A549 (cell line): Measurements from ENCODE around the gene PPID.

Experiments used
- BHLHE40 ChIP-seq: IDR thresholded peaks from 2 replicates; pipeline ENCODE4 v1.6.1; 2012; ENCODE audit warnings: low read depth, low read length, inconsistent platforms
- EP300 ChIP-seq, 2 experiments: fragments of >200 bp; sonication (Bioruptor Twin); formaldehyde crosslinking; IDR thresholded peaks; 2 replicates in 1 of 2; 3 replicates in 1 of 2; pipeline ENCODE4 v1.6.1; 2016 to 2017
- TF ChIP-seq, protein P1 (sequence below): fragments of >200 bp; sonication (Bioruptor Twin); formaldehyde crosslinking; IDR thresholded peaks from 3 replicates; pipeline ENCODE4 v1.5.1; 2016

DNA sequence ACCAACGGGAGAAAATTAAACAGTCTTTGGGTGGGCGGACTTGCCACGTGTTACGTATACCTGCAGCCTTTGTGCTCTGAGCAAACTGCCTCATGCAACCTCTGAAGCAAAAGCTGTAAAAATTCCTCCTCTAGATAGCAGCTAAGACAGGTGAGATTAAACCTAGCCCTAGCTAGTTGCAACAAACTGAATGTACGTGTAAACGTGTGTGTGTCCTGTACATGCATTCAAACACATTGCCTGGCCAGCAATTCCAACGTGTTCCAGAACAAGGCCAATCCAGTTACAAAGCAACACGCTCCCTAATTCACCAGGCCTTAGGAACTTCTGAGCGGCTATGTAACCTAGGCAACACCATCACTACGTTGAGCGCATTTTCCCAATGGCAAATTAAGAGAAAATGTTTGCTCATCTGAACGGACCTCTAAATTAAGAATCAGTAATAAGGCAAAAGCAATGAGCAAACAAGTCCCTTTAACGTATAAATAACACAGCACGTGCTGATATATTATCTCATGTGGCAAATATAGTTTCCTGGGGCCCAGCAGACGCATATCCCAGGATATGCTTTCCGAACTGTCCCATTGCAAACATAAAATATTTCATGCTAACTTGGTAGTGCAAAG is 792 bp downstream of the PPID start:
- TF ChIP-seq BHLHE40 (no peak), EP300 (IDR thresholded peaks at IDR 0.05) (no peak)
- TF ChIP-seq, protein P1, sequence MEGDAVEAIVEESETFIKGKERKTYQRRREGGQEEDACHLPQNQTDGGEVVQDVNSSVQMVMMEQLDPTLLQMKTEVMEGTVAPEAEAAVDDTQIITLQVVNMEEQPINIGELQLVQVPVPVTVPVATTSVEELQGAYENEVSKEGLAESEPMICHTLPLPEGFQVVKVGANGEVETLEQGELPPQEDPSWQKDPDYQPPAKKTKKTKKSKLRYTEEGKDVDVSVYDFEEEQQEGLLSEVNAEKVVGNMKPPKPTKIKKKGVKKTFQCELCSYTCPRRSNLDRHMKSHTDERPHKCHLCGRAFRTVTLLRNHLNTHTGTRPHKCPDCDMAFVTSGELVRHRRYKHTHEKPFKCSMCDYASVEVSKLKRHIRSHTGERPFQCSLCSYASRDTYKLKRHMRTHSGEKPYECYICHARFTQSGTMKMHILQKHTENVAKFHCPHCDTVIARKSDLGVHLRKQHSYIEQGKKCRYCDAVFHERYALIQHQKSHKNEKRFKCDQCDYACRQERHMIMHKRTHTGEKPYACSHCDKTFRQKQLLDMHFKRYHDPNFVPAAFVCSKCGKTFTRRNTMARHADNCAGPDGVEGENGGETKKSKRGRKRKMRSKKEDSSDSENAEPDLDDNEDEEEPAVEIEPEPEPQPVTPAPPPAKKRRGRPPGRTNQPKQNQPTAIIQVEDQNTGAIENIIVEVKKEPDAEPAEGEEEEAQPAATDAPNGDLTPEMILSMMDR: no peak
